ENCODE results near the gene GMDS. TPM values are rescaled to one million over a fixed set of nuclear protein-coding genes. Genes with fewer than 3 reads are reported as not detected.

Gene GMDS
- total RNA-seq, 1 experiment from 2014 or later, result 27.6 TPM

GRCh38 chr6:1796706-1797529 lies 448.5 kb downstream of the GMDS start:
- Histone ChIP-seq H3K18ac (ENCODE audit: insufficient read length, low read depth, low read length) (no peak overlapping the region), H2BK20ac (ENCODE audit: low read depth, low read length, poor library complexity, severe bottlenecking) (no peak overlapping the region), H3K9ac (ENCODE audit: extremely low read depth, insufficient read length, low read length) (no peak overlapping the region), H3K4me2 (ENCODE audit: insufficient read depth, insufficient read length, low read length) (no peak overlapping the region), H3K23me2 (ENCODE audit: insufficient read length, low read depth, low read length, poor library complexity, severe bottlenecking) (no peaks in the 10 kb centered on the region), H3K79me1 (ENCODE audit: insufficient read depth, low read depth, low read length, poor library complexity, severe bottlenecking) (no peaks in the 10 kb centered on the region), H3K9me3 (ENCODE audit: control insufficient read depth, low read depth, low read length) (no peaks in the 10 kb centered on the region), H4K5ac (ENCODE audit: insufficient read length, low read depth, low read length) (no peak overlapping the region), H4K8ac (replicated peaks; ENCODE audit: insufficient read length, low read depth, low read length) (no peak overlapping the region), H3K27me3 (ENCODE audit: insufficient read depth, low read length) (no peaks in the 10 kb centered on the region), H4K20me1 (ENCODE audit: control insufficient read depth, insufficient read depth, insufficient read length) (no peaks in the 10 kb centered on the region), H3K79me2 (ENCODE audit: insufficient read depth, low read length) (no peaks in the 10 kb centered on the region), H3T11ph (ENCODE audit: low read length) (no peak overlapping the region), H2BK15ac (ENCODE audit: low read depth, low read length) (no peak overlapping the region), H4K91ac (ENCODE audit: insufficient read length, low read depth, low read length) (no peak overlapping the region), H3K14ac (ENCODE audit: insufficient read depth, low read length) (no peak overlapping the region), H2BK5ac (ENCODE audit: insufficient read length, low read length) (no peak overlapping the region), H3K27ac (ENCODE audit: insufficient read length, low read depth, low read length) (no peak overlapping the region), H2BK12ac (ENCODE audit: insufficient read length, low read depth, low read length) (no peak overlapping the region), H2AK5ac (ENCODE audit: insufficient read length, low read length) (no peak overlapping the region), H3K23ac (ENCODE audit: insufficient read length, low read depth, low read length) (no peak overlapping the region), H3K4ac (ENCODE audit: low read depth, low read length) (no peak overlapping the region), H3K56ac (ENCODE audit: insufficient read length, low read depth, low read length) (no peak overlapping the region), H2AFZ (ENCODE audit: low read length) (no peak overlapping the region), H3K4me1 (ENCODE audit: insufficient read depth, low read length) (no peaks in the 10 kb centered on the region), H2BK120ac (ENCODE audit: low read depth, low read length, poor library complexity, severe bottlenecking) (no peak overlapping the region)
- H3K27ac Mint-ChIP-seq, result no peak overlapping the region; a peak in 1 of 7 replicates
- no peak overlapping the region for H3K4me3 Mint-ChIP-seq
- WGBS (ENCODE audit: extremely low coverage, insufficient read length, low lambda C conversion rate), result no CpG with 5 or more reads among the region's 8 CpGs
- no peaks in the 10 kb centered on the region for H3K36me3 Mint-ChIP-seq (ENCODE audit: insufficient read depth in 1 of 3, low read depth in 3 of 3)
- TF ChIP-seq CTCF (conservative IDR thresholded peaks at IDR 0.05), result no peak
- H3K9me3 Mint-ChIP-seq, result no peaks in the 10 kb centered on the region
- no peaks in the 10 kb centered on the region for H3K27me3 Mint-ChIP-seq (ENCODE audit: low read depth)
- no peak for DNase-seq
- H3K4me1 Mint-ChIP-seq, result peaks cover 6 to 8% of the 10 kb centered on the region in 2 experiments; a peak in 3 of 4 replicates
